B cell (primary cell): ENCODE measurements around the gene ZFPM1.

ENCODE experiments used
- CTCF ChIP-seq: fragments of 200-600 bp; IDR thresholded peaks from one replicate; pipeline ENCODE4 v1.8.0; 2022; ENCODE audit warnings: antibody characterized with exemption, mild to moderate bottlenecking
- EZH2 ChIP-seq: IDR thresholded peaks from 2 replicates; pipeline ENCODE4 v1.6.1; 2012; ENCODE audit warnings: borderline replicate concordance, low read depth, mild to moderate bottlenecking, moderate library complexity, low read length; ENCODE audit not compliant: insufficient read depth, poor library complexity, severe bottlenecking

DNA sequence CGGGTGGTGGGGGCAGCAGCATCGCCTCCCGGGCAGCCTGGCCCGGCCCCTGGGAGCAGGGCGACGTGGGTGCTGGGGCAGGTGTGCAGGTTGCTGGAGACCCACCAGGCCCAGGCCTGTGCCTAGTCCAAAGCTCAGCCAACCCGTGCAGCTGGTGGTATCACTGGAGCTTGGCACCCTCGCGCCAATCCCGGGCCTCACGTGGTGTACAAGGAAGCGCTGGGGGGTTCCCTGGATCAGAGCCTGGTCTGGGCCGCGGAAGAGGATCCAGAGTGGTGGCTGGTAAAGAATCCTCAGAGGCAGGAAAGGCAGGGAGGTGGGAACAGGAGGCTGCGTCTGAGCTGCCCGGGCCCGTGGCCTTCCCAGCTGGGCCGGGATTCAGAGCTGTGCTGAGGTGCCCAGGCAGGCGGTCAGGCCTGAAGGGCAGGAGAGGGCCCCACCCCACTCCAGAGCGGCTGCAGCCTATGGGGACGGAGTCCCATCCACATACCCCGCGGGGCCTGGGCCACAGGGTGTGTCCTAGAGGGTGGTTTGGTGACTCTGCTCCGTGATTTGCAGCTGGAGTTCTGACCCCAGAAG is 36.2 kb downstream of the ZFPM1 start:
- TF ChIP-seq CTCF (no peak), EZH2 (no peak)
